Right cardiac atrium (tissue), 5 donors: ENCODE results near the gene CELSR2. TPM values are rescaled to one million over a fixed set of nuclear protein-coding genes. Genes with fewer than 3 reads are reported as not detected.
"Not testable (repeated sequence)": the region's sequence is repeated elsewhere in the genome, so short reads cannot be mapped to it uniquely, and the experiment has no call there.

ENCODE experiments used
- ATAC-seq, 2 donors: fragments of 200-7000 bp; cut with Tn5 transposase; one replicate each; pipeline versions ENCODE4 v1.8.0 to v1.9.1; 2020; ENCODE audit warnings: moderate library complexity in 2 of 2, mild to moderate bottlenecking in 1 of 2
- DNase-seq, 3 donors: peaks; one replicate each; pipeline ENCODE4 v3.0.0-alpha.2; 2020
- H3K27ac ChIP-seq: one replicate; pipeline ENCODE4 v1.5.1; 2013; ENCODE audit warnings: mild to moderate bottlenecking, low read length, control low read depth, moderate library complexity
- H3K27me3 ChIP-seq: one replicate; pipeline ENCODE4 v1.6.1; 2013; ENCODE audit not compliant: control insufficient read depth, insufficient read depth
- H3K4me1 ChIP-seq: one replicate; pipeline ENCODE4 v1.6.1; 2013; ENCODE audit warnings: low read length; ENCODE audit not compliant: control insufficient read depth, insufficient read depth
- H3K4me3 ChIP-seq: one replicate; pipeline ENCODE4 v1.5.1; 2013; ENCODE audit warnings: low read length, control low read depth
- H3K9me3 ChIP-seq: one replicate; pipeline ENCODE4 v1.6.1; 2013; ENCODE audit warnings: low read length; ENCODE audit not compliant: control insufficient read depth
- WGBS: extraction: QIAGEN DNeasy Blood & Tissue Kit; methylation state at CpG from one replicate; pipeline ENCODE4 v1.1.7; 2013; 5-methylcytosine and 5-hydroxymethylcytosine counted together
- intact Hi-C, 4 donors: fragments of 100-400 bp; cut with DNase I; formaldehyde crosslinking; loops; one replicate each; pipeline versions ENCODE4 v1.11.0 to v1.14.0; 2022 to 2023
- polyA plus RNA-seq: library from polyadenylated mRNA; stranded (reverse); fragments of 200-250 nt; gene quantifications from one replicate; pipeline ENCODE4 v1.2.3, GENCODE V29; 2013
- total RNA-seq, 4 donors: library from RNA; stranded (reverse); fragmentation: NEBNext Ultra II Directional; extraction: Animal tissue kit (Norgen Biotek cat#: 25700); gene quantifications; one replicate each; pipeline ENCODE4 v1.2.1, GENCODE V29; 2021
- donor health status: healthy with polysubstance abuse.
- donor health status: DM: no; HTN: yes; CAD: no.
- donor health status: DM: no; HTN: no; CAD: no.
- donor health status: DM: no; HTN: yes; CAD: no; lungs with severe emphysema.
- donor health status: DM: yes; HTN: yes; CAD: no.

Gene CELSR2
- total and polyA plus RNA-seq, 5 donors, result 16.0 to 33.2 (median 27.0) TPM

- peaks cover 29% of the 10 kb centered on the region for H3K4me1 ChIP-seq
- WGBS, result 41% methylated on average over 20 of the region's 20 CpGs
- intact Hi-C loops, result loop anchor here in 1 of 4 donors (10.0 kb wide), 1 partner anchor 95 kb away; the partner anchor contains the start of gene SORT1
- peak; percentile 55 to 64 for ATAC-seq
- no peaks in the 10 kb centered on the region for H3K9me3 ChIP-seq
- H3K27me3 ChIP-seq, result no peaks in the 10 kb centered on the region
- H3K4me3 ChIP-seq, result no peak overlapping the region
- peak; percentile 77 to 89 (median 86) for DNase-seq
- peak overlapping the region; percentile 78 for H3K27ac ChIP-seq
Measured at GRCh38 chr1:109299558-109300343, 50.4 kb downstream of the CELSR2 start.

- 48% methylated on average over 16 of the region's 16 CpGs for WGBS
- Histone ChIP-seq H3K27me3 (no peaks in the 10 kb centered on the region), H3K9me3 (no peaks in the 10 kb centered on the region), H3K27ac (peak overlapping the region; percentile 78), H3K4me3 (no peak overlapping the region), H3K4me1 (peaks cover 33% of the 10 kb centered on the region)
- intact Hi-C loops, result loop anchor here in 1 of 4 donors (10.0 kb wide), 1 partner anchor 94 kb away; the partner anchor contains the start of gene SORT1
- ATAC-seq (peak; percentile 61 to 65), DNase-seq (peak; percentile 30 to 74 (median 65))
Measured at GRCh38 chr1:109300650-109301151, 51.4 kb downstream of the CELSR2 start.

- H3K4me1 ChIP-seq, result peaks cover 33% of the 10 kb centered on the region
- H3K27ac ChIP-seq, result peak overlapping the region; percentile 50
- intact Hi-C loops, result loop anchor here in 1 of 4 donors (10.0 kb wide), 1 partner anchor 93 kb away; the partner anchor contains the start of gene SORT1
- no peak overlapping the region for H3K4me3 ChIP-seq
- ATAC-seq, result no peak
- no peaks in the 10 kb centered on the region for H3K9me3 ChIP-seq
- no peaks in the 10 kb centered on the region for H3K27me3 ChIP-seq
- DNase-seq, result no peak
- WGBS, result 89% methylated on average over 5 of the region's 5 CpGs
Measured at GRCh38 chr1:109301874-109302273, 52.5 kb downstream of the CELSR2 start.

GRCh38 chr1:109304226-109304920 lies 55.0 kb downstream of the CELSR2 start:
- ATAC-seq (peak in 1 of 2 donors; percentile 34), DNase-seq (peak in 2 of 3 donors; percentile 65)
- H3K27ac ChIP-seq, result peak overlapping the region; percentile 90
- H3K4me1 ChIP-seq, result peaks cover 25% of the 10 kb centered on the region
- no peaks in the 10 kb centered on the region for H3K27me3 ChIP-seq
- H3K9me3 ChIP-seq, result no peaks in the 10 kb centered on the region
- intact Hi-C loops, result loop anchor here in 1 of 4 donors (10.0 kb wide), 1 partner anchor 90 kb away; the partner anchor contains the start of gene SORT1
- WGBS, result 37% methylated on average over 8 of the region's 8 CpGs
- H3K4me3 ChIP-seq, result no peak overlapping the region

GRCh38 chr1:109305991-109306390 lies 56.7 kb downstream of the CELSR2 start:
- H3K27me3 ChIP-seq, H3K9me3 ChIP-seq: not testable (repeated sequence)
- DNase-seq (peak in 1 of 3 donors; percentile 46), ATAC-seq (peak in 1 of 2 donors; percentile 1)
- Histone ChIP-seq H3K4me3 (peak overlapping the region; percentile 44), H3K4me1 (peaks cover 12% of the 10 kb centered on the region), H3K27ac (peak overlapping the region; percentile 90)
- intact Hi-C loops, result loop anchor here in 2 of 4 donors (2.0 to 10.0 kb wide), 2 partner anchors 23 to 89 kb away; partner anchors contain the start of genes PSRC1 (in 1 of the 2) and SORT1 (in 1 of the 2)
- WGBS, result 46% methylated on average over 10 of the region's 10 CpGs

- intact Hi-C loops, result loop anchor here in 2 of 4 donors (2.0 to 10.0 kb wide), 2 partner anchors 24 to 88 kb away; partner anchors contain the start of genes PSRC1 (in 1 of the 2) and SORT1 (in 1 of the 2)
- peak within 1 kb of the TSS; percentile 44 for H3K4me3 ChIP-seq
- H3K27me3 ChIP-seq, result no peaks in the 10 kb centered on the region
- H3K9me3 ChIP-seq, result no peaks in the 10 kb centered on the region
- WGBS, result 56% methylated on average over 7 of the region's 7 CpGs
- ATAC-seq, result peak; percentile 77 to 83
- peak within 1 kb of the TSS; percentile 90 for H3K27ac ChIP-seq
- peak; percentile 37 to 88 (median 79) for DNase-seq
- peaks cover 12% of the 10 kb centered on the region for H3K4me1 ChIP-seq
Measured at GRCh38 chr1:109306832-109307273, 57.5 kb downstream of the CELSR2 start, which contains the start of gene MYBPHL. MYBPHL (minus strand) TSS chr1:109307011; CDS start chr1:109306991, 20 bp downstream.

- DNase-seq, result peak; percentile 68 to 89 (median 86)
- Histone ChIP-seq H3K4me3 (no peak overlapping the region), H3K9me3 (no peaks in the 10 kb centered on the region), H3K4me1 (peaks cover 10% of the 10 kb centered on the region), H3K27ac (peak overlapping the region; percentile 90), H3K27me3 (no peaks in the 10 kb centered on the region)
- WGBS, result 34% methylated on average over 14 of the region's 14 CpGs
- ATAC-seq, result peak; percentile 86 to 89
- intact Hi-C loops, result loop anchor here in 2 of 4 donors (2.0 to 10.0 kb wide), 2 partner anchors 25 to 87 kb away; partner anchors contain the start of genes PSRC1 (in 1 of the 2) and SORT1 (in 1 of the 2)
Measured at GRCh38 chr1:109307274-109308021, 58.1 kb downstream of the CELSR2 start.

- DNase-seq, result no peak
- Histone ChIP-seq H3K4me3 (no peak overlapping the region), H3K9me3 (no peaks in the 10 kb centered on the region), H3K27ac (no peak overlapping the region), H3K4me1 (peaks cover 6% of the 10 kb centered on the region), H3K27me3 (no peaks in the 10 kb centered on the region)
- ATAC-seq, result no peak
- WGBS, result 75% methylated on average over 2 of the region's 2 CpGs
- intact Hi-C loops, result loop anchor here in 1 of 4 donors (10.0 kb wide), 1 partner anchor 85 kb away; the partner anchor contains the start of gene SORT1
Measured at GRCh38 chr1:109309347-109309746, 60.0 kb downstream of the CELSR2 start.

GRCh38 chr1:109312246-109312645 lies 62.9 kb downstream of the CELSR2 start:
- no peak overlapping the region for H3K4me3 ChIP-seq
- H3K9me3 ChIP-seq, result no peaks in the 10 kb centered on the region
- H3K4me1 ChIP-seq, result peaks cover 2% of the 10 kb centered on the region
- H3K27me3 ChIP-seq, result no peaks in the 10 kb centered on the region
- ATAC-seq, result no peak
- no peak for DNase-seq
- WGBS, result 87% methylated on average over 2 of the region's 2 CpGs
- intact Hi-C loops, result no loop called here
- H3K27ac ChIP-seq, result no peak overlapping the region
